Lung (tissue), 12 donors: ENCODE measurements around the gene AFF1. TPM values are rescaled to one million over a fixed set of nuclear protein-coding genes. Genes with fewer than 3 reads are reported as not detected.
A peak's percentile ranks its signal among the peaks of the same experiment; 100 is the strongest.

Experiments
- ATAC-seq: fragments of 200-7000 bp; cut with Tn5 transposase; one replicate; pipeline ENCODE4 v1.9.1; 2020; ENCODE audit warnings: moderate number of reproducible peaks; ENCODE audit not compliant: insufficient read depth, low FRiP score
- DNase-seq, 3 donors: peaks; one replicate each; pipeline ENCODE4 v3.0.0-alpha.2; 2013 to 2017
- H3K27ac ChIP-seq, 2 donors: one replicate each; pipeline ENCODE4 v1.5.1; 2013; ENCODE audit warnings: mild to moderate bottlenecking in 2 of 2, moderate library complexity in 2 of 2, control low read depth in 1 of 2, inconsistent platforms in 1 of 2, low read depth in 1 of 2, low read length in 1 of 2
- H3K27me3 ChIP-seq, 3 donors: one replicate each; pipeline ENCODE4 v1.5.1; 2013; ENCODE audit warnings: low read length in 2 of 3; ENCODE audit not compliant: control insufficient read depth in 3 of 3, insufficient read depth in 3 of 3
- H3K36me3 ChIP-seq, 4 donors: one replicate each; pipeline ENCODE4 v1.5.1; 2013; ENCODE audit warnings: low read length in 4 of 4, mild to moderate bottlenecking in 1 of 4, moderate library complexity in 1 of 4; ENCODE audit not compliant: control insufficient read depth in 4 of 4, insufficient read depth in 4 of 4
- H3K4me1 ChIP-seq, 5 donors: one replicate each; pipeline ENCODE4 v1.5.1; 2013; ENCODE audit warnings: low read length in 5 of 5, mild to moderate bottlenecking in 2 of 5, moderate library complexity in 1 of 5; ENCODE audit not compliant: control insufficient read depth in 5 of 5, insufficient read depth in 5 of 5
- H3K4me3 ChIP-seq: one replicate; pipeline ENCODE4 v1.5.1; 2013; ENCODE audit warnings: mild to moderate bottlenecking, control low read depth, moderate library complexity
- H3K9ac ChIP-seq, 2 donors: one replicate each; pipeline ENCODE4 v1.5.1; 2013; ENCODE audit warnings: low read length in 2 of 2, control low read depth in 1 of 2; ENCODE audit not compliant: insufficient read depth in 1 of 2
- H3K9me3 ChIP-seq, 4 donors: one replicate each; pipeline ENCODE4 v1.5.1; 2013; ENCODE audit warnings: low read length in 3 of 4, mild to moderate bottlenecking in 1 of 4, moderate library complexity in 1 of 4; ENCODE audit not compliant: control insufficient read depth in 4 of 4, insufficient read depth in 3 of 4
- WGBS, 2 donors: extraction: QIAGEN DNeasy Blood & Tissue Kit; methylation state at CpG; one replicate each; pipeline ENCODE4 v1.1.7; 2013; 5-methylcytosine and 5-hydroxymethylcytosine counted together
- polyA plus RNA-seq, 2 donors: library from polyadenylated mRNA; stranded (reverse); fragments of 200-250 nt; gene quantifications; one replicate each; pipeline ENCODE4 v1.2.1, GENCODE V29; 2013
- total RNA-seq, 2 donors: library from RNA; depleted of rRNA in 1 of 2; stranded (reverse); fragments of >200 nt in 1 of 2; gene quantifications; one replicate each; pipeline ENCODE4 v1.2.1, GENCODE V29; 2014 to 2021
- TF ChIP-seq, protein P1 (sequence below): IDR thresholded peaks from 2 replicates; pipeline ENCODE4 v1.5.1; 2012; ENCODE audit warnings: mild to moderate bottlenecking; ENCODE audit errors: control extremely low read depth, extremely low read depth
- donor health status: control.
- donor health status: control.
- donor health status: Bipolar disorder and iron deficiency.
- donor health status: healthy.
- donor health status: DM: yes; HTN: yes; CAD: no.

The AFF1 gene
- total and polyA plus RNA-seq, 4 donors: 9.5 to 79.0 (median 35.8) TPM

DNA sequence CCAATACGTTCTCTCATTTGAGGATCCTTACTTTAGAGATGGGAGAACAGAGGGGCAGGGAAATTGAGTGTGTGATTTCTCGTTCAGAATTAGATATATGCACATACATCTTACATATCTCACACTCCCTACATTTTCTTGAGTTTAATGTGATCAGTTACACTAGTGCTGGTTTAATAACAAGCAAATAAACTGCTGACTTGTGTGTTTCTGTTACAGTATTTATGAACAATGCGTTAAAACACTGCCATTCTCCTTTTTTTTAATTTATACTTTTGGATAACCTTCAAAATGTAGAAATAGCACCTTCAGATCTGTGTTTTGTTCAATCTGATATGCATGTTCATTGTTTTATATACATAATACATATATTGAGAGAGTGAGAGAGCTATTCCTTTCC is 155.5 kb downstream of the AFF1 start:
- Histone ChIP-seq H3K9ac (no peak overlapping the region), H3K4me3 (no peak overlapping the region), H3K27ac (no peak overlapping the region), H3K36me3 (peaks cover 0 to 2% (median 2%) of the 10 kb centered on the region in 4 donors), H3K27me3 (no peaks in the 10 kb centered on the region), H3K9me3 (no peaks in the 10 kb centered on the region), H3K4me1 (peaks cover 0 to 19% (median 8%) of the 10 kb centered on the region in 5 donors)
- ATAC-seq (no peak), DNase-seq (no peak)
- WGBS, 2 donors: 96 to 99% methylated on average over 3 of the region's 3 CpGs
- TF ChIP-seq, protein P1, sequence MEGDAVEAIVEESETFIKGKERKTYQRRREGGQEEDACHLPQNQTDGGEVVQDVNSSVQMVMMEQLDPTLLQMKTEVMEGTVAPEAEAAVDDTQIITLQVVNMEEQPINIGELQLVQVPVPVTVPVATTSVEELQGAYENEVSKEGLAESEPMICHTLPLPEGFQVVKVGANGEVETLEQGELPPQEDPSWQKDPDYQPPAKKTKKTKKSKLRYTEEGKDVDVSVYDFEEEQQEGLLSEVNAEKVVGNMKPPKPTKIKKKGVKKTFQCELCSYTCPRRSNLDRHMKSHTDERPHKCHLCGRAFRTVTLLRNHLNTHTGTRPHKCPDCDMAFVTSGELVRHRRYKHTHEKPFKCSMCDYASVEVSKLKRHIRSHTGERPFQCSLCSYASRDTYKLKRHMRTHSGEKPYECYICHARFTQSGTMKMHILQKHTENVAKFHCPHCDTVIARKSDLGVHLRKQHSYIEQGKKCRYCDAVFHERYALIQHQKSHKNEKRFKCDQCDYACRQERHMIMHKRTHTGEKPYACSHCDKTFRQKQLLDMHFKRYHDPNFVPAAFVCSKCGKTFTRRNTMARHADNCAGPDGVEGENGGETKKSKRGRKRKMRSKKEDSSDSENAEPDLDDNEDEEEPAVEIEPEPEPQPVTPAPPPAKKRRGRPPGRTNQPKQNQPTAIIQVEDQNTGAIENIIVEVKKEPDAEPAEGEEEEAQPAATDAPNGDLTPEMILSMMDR: no peak

DNA sequence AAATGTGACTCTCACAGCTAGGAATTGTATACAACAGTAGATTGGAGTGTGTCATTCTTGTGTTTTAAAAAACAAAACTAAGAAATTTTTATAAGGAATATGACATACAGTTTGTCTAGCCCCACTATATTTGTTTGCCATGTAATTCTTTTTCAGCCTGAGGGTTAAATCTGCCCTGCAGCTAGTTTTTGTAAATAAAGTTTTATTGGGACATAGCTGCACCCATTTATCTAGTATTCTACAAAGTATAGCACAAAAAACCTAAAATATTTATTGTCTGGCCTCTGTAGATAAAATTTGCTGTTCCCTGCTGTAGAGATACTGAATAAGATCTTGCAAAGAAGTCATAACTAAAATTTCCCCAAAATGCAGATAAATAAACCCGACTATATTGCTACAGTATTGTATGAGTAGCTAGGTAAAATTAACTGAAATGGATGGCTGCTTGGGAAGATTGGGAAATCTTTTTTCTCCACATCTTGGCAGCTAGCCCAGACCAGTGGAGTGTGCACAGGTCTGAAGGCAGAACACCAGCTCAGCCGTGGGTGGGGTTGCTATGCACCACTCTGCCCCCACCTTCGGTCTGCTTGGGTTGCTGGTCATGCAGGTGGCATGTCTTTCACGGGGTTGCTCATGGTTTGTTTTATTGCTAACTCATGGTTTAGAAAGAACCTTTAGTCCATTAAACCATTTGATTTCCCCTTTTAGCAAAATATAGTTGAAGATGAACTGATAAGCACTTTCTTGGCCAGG is 157.8 kb downstream of the AFF1 start:
- peaks cover 0 to 13% (median 8%) of the 10 kb centered on the region in 5 donors for H3K4me1 ChIP-seq
- WGBS, 2 donors: 13 to 29% methylated on average over 4 of the region's 4 CpGs
- ATAC-seq: peak; percentile 86

DNA sequence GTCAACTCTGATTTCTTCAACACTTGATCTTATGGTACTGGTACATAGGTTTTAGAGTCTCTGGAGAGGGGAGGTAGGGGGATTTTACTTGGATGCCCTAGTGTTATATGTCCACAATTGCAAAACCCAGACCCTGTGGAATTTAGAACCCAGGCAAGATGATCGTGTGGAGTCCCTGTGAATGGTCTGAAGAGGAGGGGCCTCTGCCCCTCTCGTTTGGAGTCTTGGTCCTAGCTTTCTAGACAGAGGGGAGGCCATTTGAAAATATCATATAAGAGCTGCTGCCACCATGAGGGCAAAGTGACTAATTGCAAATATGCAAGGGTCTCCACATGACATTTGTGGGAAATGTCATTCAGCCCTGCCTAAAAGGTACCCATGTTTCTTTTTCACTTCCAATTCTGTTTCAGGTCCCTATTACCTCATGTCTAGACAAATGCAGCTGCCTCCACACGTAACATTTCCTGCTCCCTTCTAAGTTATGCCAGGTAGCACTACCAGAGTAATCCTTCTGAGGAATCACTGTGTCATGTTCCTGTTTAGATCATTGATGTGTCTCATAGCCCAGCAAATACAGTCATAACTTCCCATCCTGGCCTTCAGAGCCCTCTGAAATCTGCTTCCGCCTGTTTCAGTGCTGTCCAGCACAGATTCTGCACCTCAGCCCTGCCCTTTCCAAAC is 158.8 kb downstream of the AFF1 start:
- no peak overlapping the region for H3K9ac ChIP-seq
- DNase-seq: peak; percentile 45 to 77 (median 71)
- no peaks in the 10 kb centered on the region for H3K9me3 ChIP-seq
- 30 to 33% methylated on average over 4 of the region's 4 CpGs for WGBS, 2 donors
- H3K27me3 ChIP-seq: no peaks in the 10 kb centered on the region
- H3K4me1 ChIP-seq: peaks cover 0 to 13% (median 9%) of the 10 kb centered on the region in 5 donors
- peaks cover 0 to 3% (median 2%) of the 10 kb centered on the region in 4 donors for H3K36me3 ChIP-seq
- TF ChIP-seq, protein P1: peak; percentile 43
- H3K4me3 ChIP-seq: no peak overlapping the region
- peak overlapping the region; percentile 13 to 70 for H3K27ac ChIP-seq
- ATAC-seq: peak; percentile 59

More for the DNA sequence above, 157.8 kb downstream of the AFF1 start:
- H3K27ac ChIP-seq: peak overlapping the region; percentile 70 to 77
- DNase-seq: peak; percentile 62 to 77 (median 63)
- H3K9ac ChIP-seq: no peak overlapping the region
- H3K36me3 ChIP-seq: peaks cover 0 to 5% (median 2%) of the 10 kb centered on the region in 4 donors
- H3K4me3 ChIP-seq: no peak overlapping the region
- H3K27me3 ChIP-seq: no peaks in the 10 kb centered on the region
- H3K9me3 ChIP-seq: no peaks in the 10 kb centered on the region
- TF ChIP-seq, protein P1: no peak
